ENCODE measurements around the gene PTPN11.

PTPN11 gene

GRCh38 chr12:112543751-112544150, 125.0 kb downstream of the PTPN11 start:
- no peak for TF ChIP-seq CTCF (conservative IDR thresholded peaks at IDR 0.05; ENCODE audit: control insufficient read depth, insufficient read depth, low read depth, low read length)
- H3K4me3 ChIP-seq (ENCODE audit: control insufficient read depth, low read depth, low read length) = no peak overlapping the region
- DNase-seq (ENCODE audit: low read depth) = no peak

- H3K4me3 ChIP-seq (ENCODE audit: control insufficient read depth, low read depth, low read length) = no peak overlapping the region
- no peak for DNase-seq (ENCODE audit: low read depth)
- TF ChIP-seq CTCF (conservative IDR thresholded peaks at IDR 0.05; ENCODE audit: control insufficient read depth, insufficient read depth, low read depth, low read length) = no peak
These were observed 127.6 kb downstream of the PTPN11 start for GRCh38 chr12:112546339-112546738.

GRCh38 chr12:112546996-112547395, 128.2 kb downstream of the PTPN11 start:
- DNase-seq (ENCODE audit: low read depth) = no peak
- TF ChIP-seq CTCF (conservative IDR thresholded peaks at IDR 0.05; ENCODE audit: control insufficient read depth, insufficient read depth, low read depth, low read length) = no peak
- H3K4me3 ChIP-seq (ENCODE audit: control insufficient read depth, low read depth, low read length) = no peak overlapping the region

GRCh38 chr12:112549031-112549430, 130.3 kb downstream of the PTPN11 start:
- no peak for TF ChIP-seq CTCF (conservative IDR thresholded peaks at IDR 0.05; ENCODE audit: control insufficient read depth, insufficient read depth, low read depth, low read length)
- H3K4me3 ChIP-seq (ENCODE audit: control insufficient read depth, low read depth, low read length) = no peak overlapping the region
- no peak for DNase-seq (ENCODE audit: low read depth)

DNA sequence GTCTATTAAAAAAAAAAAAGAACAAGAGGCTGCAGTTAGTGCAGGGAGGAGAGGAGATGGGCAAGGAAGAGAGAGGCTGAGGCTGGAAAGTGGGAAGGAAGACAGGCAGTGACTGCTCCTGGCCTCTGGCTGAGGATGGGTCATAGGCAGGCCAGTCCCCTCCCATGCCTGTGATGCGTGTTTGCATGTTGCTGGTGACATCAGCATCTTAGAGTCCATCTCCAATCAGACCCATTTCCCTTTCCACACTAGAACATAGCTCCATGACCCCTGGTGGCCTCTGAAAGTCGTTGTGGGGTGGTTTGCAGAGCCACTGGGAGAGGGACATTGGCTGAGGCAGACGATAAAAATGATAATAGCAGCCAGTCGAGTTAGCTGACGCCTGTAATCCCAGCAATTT, 132.9 kb downstream of the PTPN11 start:
- TF ChIP-seq CTCF (conservative IDR thresholded peaks at IDR 0.05; ENCODE audit: control insufficient read depth, insufficient read depth, low read depth, low read length) = no peak
- H3K4me3 ChIP-seq (ENCODE audit: control insufficient read depth, low read depth, low read length) = no peak overlapping the region
- DNase-seq (ENCODE audit: low read depth) = no peak

DNA sequence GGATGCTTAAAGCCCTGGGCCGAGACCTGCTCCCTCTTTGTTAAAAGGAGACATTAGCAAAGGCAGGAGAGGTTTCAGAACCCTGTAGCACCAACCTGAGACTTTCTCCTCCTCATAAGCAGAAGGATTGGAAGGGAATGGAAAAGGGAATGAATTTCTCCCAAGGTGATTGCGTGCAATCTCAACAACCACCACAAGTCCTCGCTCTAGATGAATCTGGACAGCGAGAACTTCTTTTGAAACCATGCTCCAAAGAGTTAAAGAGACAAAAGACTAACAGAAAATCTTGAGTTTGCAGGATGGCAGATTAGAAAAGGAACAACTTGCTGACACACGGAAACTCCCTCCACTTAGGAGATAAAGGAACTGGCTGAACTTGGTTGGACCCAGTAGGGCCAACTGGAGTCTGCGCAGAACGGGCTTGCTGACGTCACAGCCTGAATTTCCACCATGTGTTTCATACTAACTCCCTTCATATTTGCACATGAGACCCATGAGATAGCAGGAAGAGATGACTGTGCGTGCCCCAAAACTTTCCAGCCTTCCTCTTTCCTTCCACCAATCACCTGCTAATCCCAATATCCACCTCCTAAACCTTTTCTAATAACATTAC, 137.0 kb downstream of the PTPN11 start:
- TF ChIP-seq CTCF (conservative IDR thresholded peaks at IDR 0.05; ENCODE audit: control insufficient read depth, insufficient read depth, low read depth, low read length) = no peak

More for the DNA sequence above, 137.0 kb downstream of the PTPN11 start:
- no peak for DNase-seq (ENCODE audit: low read depth)
- H3K4me3 ChIP-seq (ENCODE audit: control insufficient read depth, low read depth, low read length) = no peak overlapping the region

Data from fibroblast of mammary gland (primary cell).